Left lung (tissue), 10 donors: ENCODE measurements around the gene SLC6A11. TPM values are rescaled to one million over a fixed set of nuclear protein-coding genes. Genes with fewer than 3 reads are reported as not detected.

Source experiments
- ATAC-seq: fragments of 200-7000 bp; cut with Tn5 transposase; one replicate; pipeline ENCODE4 v1.9.1; 2020; ENCODE audit warnings: moderate library complexity
- DNase-seq, 4 donors: peaks; one replicate each; pipeline ENCODE4 v3.0.0-alpha.2; 2013 to 2020
- H3K27ac ChIP-seq, 2 donors: fragments of 200-600 bp; sonication (generic) in 1 of 2; one replicate each; pipeline versions ENCODE4 v1.5.0 to v1.8.0; 2020 to 2021
- H3K27me3 ChIP-seq, 2 donors: fragments of 200-600 bp; sonication (generic) in 1 of 2; one replicate each; pipeline versions ENCODE4 v1.5.0 to v1.8.0; 2020 to 2021
- H3K36me3 ChIP-seq, 2 donors: fragments of 200-600 bp; sonication (generic) in 1 of 2; one replicate each; pipeline versions ENCODE4 v1.5.0 to v1.8.0; 2020 to 2021
- H3K4me1 ChIP-seq, 2 donors: fragments of 200-600 bp; one replicate each; pipeline ENCODE4 v1.8.0; 2021
- H3K4me3 ChIP-seq, 2 donors: fragments of 200-600 bp; sonication (generic) in 1 of 2; one replicate each; pipeline versions ENCODE4 v1.5.0 to v1.8.0; 2020 to 2021; ENCODE audit warnings: mild to moderate bottlenecking in 1 of 2
- H3K9me3 ChIP-seq, 2 donors: fragments of 200-600 bp; sonication (generic) in 1 of 2; one replicate each; pipeline versions ENCODE4 v1.5.0 to v1.8.0; 2020 to 2021
- intact Hi-C, 2 donors: fragments of 100-400 bp; cut with DNase I; formaldehyde crosslinking; loops; one replicate each; pipeline versions ENCODE4 v1.11.2 to v1.14.2; 2022
- polyA plus RNA-seq, 6 donors: library from polyadenylated mRNA; unstranded; fragments of 120-200 nt; gene quantifications; one replicate each; pipeline ENCODE4 v1.2.1, GENCODE V29; 2013; ENCODE audit not compliant: insufficient read length in 6 of 6
- total RNA-seq, 2 donors: library from RNA; stranded (reverse); fragmentation: NEBNext Ultra II Directional; extraction: Animal tissue kit (Norgen Biotek cat#: 25700); gene quantifications; one replicate each; pipeline ENCODE4 v1.2.1, GENCODE V29; 2021
- TF ChIP-seq, protein P1 (sequence below), 2 donors: fragments of 200-600 bp; sonication (generic) in 1 of 2; IDR thresholded peaks; one replicate each; pipeline versions ENCODE4 v1.5.0 to v1.8.0; 2021; ENCODE audit warnings: antibody characterized with exemption in 2 of 2
- donor health status: DM: no; HTN: yes; CAD: no.
- donor health status: DM: no; HTN: no; CAD: no.

The SLC6A11 gene
- total and polyA plus RNA-seq, 8 donors = 0.07 to 0.31 (median 0.18) TPM; not detected in 2

GRCh38 chr3:10808130-10808735 lies 7.8 kb upstream of the SLC6A11 start:
- ATAC-seq = no peak
- H3K27me3 ChIP-seq = peaks cover 0 to 17% of the 10 kb centered on the region in 2 donors
- H3K36me3 ChIP-seq = no peaks in the 10 kb centered on the region
- H3K27ac ChIP-seq = no peak overlapping the region
- H3K4me3 ChIP-seq = no peak overlapping the region
- no peaks in the 10 kb centered on the region for H3K9me3 ChIP-seq
- H3K4me1 ChIP-seq = no peaks in the 10 kb centered on the region
- DNase-seq = no peak
- TF ChIP-seq, protein P1, sequence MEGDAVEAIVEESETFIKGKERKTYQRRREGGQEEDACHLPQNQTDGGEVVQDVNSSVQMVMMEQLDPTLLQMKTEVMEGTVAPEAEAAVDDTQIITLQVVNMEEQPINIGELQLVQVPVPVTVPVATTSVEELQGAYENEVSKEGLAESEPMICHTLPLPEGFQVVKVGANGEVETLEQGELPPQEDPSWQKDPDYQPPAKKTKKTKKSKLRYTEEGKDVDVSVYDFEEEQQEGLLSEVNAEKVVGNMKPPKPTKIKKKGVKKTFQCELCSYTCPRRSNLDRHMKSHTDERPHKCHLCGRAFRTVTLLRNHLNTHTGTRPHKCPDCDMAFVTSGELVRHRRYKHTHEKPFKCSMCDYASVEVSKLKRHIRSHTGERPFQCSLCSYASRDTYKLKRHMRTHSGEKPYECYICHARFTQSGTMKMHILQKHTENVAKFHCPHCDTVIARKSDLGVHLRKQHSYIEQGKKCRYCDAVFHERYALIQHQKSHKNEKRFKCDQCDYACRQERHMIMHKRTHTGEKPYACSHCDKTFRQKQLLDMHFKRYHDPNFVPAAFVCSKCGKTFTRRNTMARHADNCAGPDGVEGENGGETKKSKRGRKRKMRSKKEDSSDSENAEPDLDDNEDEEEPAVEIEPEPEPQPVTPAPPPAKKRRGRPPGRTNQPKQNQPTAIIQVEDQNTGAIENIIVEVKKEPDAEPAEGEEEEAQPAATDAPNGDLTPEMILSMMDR (IDR thresholded peaks at IDR 0.05) = no peak
- intact Hi-C loops = no loop called here

DNA sequence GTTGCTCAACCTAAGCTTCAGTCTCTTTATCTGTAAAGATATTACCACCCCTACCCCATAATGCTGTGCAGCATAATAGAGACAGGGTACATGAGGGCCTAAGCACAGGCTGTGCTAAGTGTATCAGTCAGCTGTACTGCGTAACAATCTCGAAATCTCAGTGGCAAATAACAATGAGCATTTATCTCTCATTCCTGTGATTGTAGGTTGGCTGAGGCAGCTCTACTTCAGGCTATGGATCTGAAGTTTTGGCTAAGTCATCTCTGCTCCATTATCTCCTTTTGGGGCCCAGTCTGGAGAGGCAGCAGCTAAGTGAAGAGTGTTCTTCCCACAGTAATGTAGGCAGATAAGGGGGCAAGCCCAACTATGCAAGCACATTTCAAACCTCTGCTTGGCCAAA lies 7.1 kb upstream of the SLC6A11 start:
- intact Hi-C loops = no loop called here
- ATAC-seq (no peak), DNase-seq (no peak)
- H3K27ac ChIP-seq = no peak overlapping the region
- TF ChIP-seq, protein P1 (IDR thresholded peaks at IDR 0.05) = no peak
- peaks cover 0 to 24% of the 10 kb centered on the region in 2 donors for H3K27me3 ChIP-seq
- H3K4me1 ChIP-seq = no peaks in the 10 kb centered on the region
- no peaks in the 10 kb centered on the region for H3K9me3 ChIP-seq
- no peaks in the 10 kb centered on the region for H3K36me3 ChIP-seq
- no peak overlapping the region for H3K4me3 ChIP-seq

DNA sequence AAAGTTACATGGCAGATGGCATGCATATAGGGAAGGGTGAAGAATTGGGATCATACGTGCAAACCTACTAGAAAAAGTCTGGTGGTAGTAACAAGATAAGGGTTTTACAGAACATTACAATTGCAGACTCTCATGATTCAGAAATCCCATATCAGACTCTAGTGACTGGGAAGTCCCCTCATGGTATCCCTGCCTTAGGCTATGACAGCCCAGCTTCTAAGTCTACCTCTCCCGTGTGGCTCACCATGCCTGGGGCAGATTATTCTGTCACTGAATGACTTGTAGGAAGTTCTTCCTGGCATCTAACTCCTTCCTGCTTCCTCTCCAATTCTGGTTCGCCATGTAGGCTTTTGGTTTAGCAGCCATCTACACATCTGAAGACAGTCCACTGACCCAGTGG lies 5.7 kb upstream of the SLC6A11 start:
- no peaks in the 10 kb centered on the region for H3K36me3 ChIP-seq
- no peak for DNase-seq
- intact Hi-C loops = no loop called here

DNA sequence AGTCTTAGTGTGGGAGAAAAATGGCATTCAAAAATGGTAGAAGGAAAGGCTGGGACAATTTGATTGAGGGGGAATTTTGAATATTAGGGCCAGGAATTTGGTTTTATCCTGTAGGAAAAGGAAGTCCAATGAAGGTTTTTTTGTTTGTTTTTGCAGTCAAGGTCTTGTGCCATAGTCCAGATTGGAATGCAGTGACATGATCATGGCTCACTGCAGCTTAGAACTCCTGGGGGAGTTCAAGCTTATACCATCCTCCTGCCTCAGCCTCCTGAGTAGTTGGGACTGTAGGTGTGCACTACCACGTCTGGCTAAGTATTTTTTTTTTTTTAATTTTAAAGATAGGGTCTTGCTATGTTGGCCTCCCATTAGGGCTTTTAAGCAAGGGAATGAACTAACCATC lies 2.6 kb upstream of the SLC6A11 start:
- Histone ChIP-seq H3K27ac (no peak overlapping the region), H3K4me1 (no peaks in the 10 kb centered on the region), H3K36me3 (no peaks in the 10 kb centered on the region), H3K4me3 (no peak overlapping the region), H3K27me3 (peaks cover 20 to 51% of the 10 kb centered on the region in 2 donors), H3K9me3 (no peaks in the 10 kb centered on the region)
- TF ChIP-seq, protein P1 (IDR thresholded peaks at IDR 0.05) = no peak
- intact Hi-C loops = no loop called here
- no peak for ATAC-seq
- DNase-seq = no peak

More for the DNA sequence above, 5.7 kb upstream of the SLC6A11 start:
- H3K27me3 ChIP-seq = peaks cover 0 to 37% of the 10 kb centered on the region in 2 donors
- H3K27ac ChIP-seq = no peak overlapping the region
- no peak for ATAC-seq
- H3K9me3 ChIP-seq = no peaks in the 10 kb centered on the region
- no peak overlapping the region for H3K4me3 ChIP-seq
- TF ChIP-seq, protein P1 (IDR thresholded peaks at IDR 0.05) = no peak
- H3K4me1 ChIP-seq = no peaks in the 10 kb centered on the region

GRCh38 chr3:10814623-10815022 lies 1.4 kb upstream of the SLC6A11 start:
- Histone ChIP-seq H3K27ac (no peak overlapping the region), H3K36me3 (no peaks in the 10 kb centered on the region), H3K9me3 (no peaks in the 10 kb centered on the region), H3K27me3 (peaks cover 21 to 53% of the 10 kb centered on the region in 2 donors), H3K4me3 (no peak overlapping the region), H3K4me1 (no peaks in the 10 kb centered on the region)
- intact Hi-C loops = no loop called here
- TF ChIP-seq, protein P1 (IDR thresholded peaks at IDR 0.05) = no peak
- ATAC-seq = no peak
- DNase-seq = no peak
